SIG-M5 (cell line): Measurements from ENCODE around the gene NR2F1-AS1.
"Not testable (repeated sequence)": the region's sequence is repeated elsewhere in the genome, so short reads cannot be mapped to it uniquely, and the experiment has no call there.

Experiments used
- DNase-seq: peaks from one replicate; lab custom pipeline; 2025; lab: John Stamatoyannopoulos, UW

Gene NR2F1-AS1

DNA sequence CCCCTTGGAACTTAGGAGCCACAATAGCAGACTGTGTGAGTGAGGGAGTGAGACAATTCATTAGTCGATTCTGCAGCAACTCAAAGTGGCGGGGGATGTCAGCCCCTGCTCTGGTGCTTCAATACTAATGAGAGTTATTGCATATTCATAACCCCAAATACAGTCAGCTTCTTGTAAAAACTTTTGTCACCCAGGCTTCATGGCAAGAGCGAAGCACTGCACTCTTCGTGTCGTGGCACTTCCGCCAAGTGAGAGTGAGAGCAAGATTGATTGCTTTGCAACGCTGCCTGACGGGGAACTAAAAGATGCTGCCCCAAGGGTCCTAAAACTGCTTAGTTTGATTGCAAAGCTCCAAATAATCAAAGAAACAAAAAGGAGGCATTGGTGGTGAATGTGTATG is 150.9 kb downstream of the NR2F1-AS1 start:
- no peak for DNase-seq

DNA sequence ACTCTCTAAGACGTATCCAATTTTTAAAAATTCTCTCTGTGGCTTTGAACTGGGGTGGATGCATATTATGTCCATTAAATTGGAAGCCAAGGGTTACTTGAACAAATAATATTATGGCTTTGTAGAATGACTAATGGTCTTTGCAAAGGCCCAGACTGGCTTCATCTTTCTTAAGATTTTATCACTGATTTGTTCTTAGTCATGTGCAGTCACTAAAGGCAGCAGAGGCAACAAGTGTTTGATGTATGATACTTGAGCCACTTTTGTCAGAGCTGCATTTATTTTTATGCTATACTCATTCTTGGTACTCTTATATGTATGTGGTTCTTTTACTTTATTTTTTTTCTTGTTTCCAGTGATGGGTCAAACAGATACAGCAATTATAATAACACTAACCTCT is 152.2 kb downstream of the NR2F1-AS1 start:
- no peak for DNase-seq

DNA sequence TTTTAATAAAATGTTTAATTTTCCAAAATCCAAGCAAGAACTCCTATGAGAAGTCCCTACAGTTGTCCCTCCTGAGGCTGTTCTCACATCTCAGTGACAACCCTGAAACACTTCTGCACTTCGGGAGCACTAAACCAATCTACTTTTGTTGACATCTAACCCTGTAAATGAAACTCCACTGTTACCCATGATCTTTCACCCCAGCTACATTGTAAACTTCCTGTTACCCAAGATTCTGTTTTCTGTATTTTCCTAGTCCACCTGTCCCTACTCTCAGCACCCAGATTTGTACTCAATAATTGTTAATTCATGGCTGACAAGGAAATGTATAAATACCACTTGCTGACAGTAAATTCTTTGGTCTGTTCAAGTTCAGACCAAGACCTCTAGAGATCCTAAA is 153.7 kb downstream of the NR2F1-AS1 start:
- DNase-seq: no peak

DNA sequence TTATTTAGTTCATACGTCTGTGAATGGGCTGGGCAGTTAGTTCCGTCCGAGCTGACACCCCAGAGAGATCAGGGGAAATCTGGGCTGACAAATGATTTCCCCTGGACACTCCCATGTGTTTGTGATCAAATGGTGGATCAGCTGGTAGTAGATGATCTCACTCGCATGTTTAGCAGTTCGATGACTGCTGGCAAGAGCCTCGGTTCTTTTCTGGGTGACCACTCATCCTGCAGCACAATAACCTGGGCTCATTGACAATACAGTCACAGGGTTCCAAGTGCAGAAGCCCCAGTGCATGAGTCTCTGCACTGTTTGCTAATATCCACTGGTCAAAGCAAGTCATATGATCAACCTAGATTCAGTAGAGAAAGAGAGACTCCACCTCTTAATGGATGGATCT is 155.9 kb downstream of the NR2F1-AS1 start:
- no peak for DNase-seq

DNA sequence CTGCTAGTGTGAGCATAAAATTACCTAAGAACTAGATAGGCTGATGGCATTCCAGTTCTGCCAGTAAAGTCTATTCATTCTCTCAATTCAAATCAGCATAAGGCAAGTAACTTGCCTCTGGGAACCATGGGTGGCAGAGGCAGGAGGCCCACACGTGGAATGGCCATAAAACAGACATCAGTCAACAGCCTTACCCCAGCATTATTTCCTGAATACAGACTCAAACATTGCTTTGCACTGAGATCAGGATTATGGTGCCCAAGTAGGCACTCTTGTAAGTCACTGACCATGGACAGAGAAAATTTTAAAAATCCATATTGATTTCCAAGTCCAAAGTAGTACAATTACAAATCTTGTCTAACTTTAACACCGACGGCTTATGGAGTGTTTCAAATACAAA is 157.7 kb downstream of the NR2F1-AS1 start:
- DNase-seq: no peak

DNA sequence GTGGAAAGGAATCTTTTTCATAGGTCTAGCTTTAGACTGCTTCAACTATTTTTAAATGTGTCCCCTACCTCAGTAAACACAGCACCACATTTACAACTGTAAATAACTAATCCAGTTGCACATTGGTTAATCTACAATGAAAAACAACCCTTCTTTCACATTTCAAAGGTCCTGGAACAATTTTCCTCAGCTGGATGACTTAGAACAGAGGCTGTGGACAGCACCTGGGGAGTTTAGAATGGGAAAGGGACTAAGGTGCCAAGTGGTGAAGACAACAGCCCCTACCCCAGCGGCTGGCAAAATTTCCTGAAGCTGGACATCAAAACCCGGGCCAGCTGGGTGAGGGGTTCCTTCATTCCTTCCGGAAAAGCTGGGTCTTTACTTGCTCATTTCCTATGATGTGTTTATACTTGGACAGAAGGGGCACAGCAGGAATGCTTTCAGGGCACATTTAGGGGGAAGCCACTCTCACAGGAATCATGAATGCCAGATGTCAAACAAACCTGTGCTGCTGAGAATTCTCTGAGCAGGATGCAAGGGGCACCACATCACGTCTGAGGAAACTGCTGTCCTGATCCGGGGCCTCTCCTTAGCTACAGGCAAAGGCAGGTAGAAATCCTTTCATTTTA is 158.3 kb downstream of the NR2F1-AS1 start:
- no peak for DNase-seq

DNA sequence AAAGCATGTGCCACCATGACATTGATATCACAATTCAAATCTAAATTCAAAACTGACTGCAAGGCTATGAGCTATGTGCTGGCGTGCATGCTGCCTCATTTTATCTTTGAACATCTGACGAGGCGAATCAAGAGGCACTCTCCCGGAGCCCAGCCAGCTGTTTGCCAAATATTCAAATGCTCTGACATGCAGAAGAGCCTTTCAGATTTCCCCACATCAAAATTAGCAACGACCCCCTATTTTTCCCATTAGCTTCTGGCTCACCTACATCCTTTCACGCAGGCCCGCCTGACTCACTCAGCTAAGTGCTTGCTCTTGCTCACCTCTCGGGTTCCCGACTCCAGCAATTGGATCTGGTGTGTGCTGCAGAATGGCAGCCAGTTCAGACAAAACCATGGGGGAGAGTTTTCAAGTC is 159.0 kb downstream of the NR2F1-AS1 start:
- no peak for DNase-seq

DNA sequence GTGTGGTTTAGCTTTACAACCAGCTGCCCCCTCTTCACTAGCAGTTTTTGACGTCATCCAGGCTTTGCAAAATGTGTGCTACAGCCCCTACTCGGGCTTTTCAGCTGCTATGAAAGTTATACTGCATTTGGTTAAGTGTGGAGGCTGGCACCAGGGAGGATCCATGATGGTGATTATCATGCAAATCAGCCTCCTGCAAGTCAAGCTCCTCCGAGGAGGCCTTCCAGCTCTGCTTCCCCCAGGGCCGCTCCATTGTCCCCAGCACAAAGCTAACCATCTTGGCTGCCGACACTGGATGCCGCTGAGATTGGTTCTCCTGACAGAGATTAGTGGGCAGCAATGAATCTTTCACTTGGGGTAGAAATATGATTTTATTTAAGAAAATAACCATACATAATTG is 159.6 kb downstream of the NR2F1-AS1 start:
- DNase-seq: no peak

DNA sequence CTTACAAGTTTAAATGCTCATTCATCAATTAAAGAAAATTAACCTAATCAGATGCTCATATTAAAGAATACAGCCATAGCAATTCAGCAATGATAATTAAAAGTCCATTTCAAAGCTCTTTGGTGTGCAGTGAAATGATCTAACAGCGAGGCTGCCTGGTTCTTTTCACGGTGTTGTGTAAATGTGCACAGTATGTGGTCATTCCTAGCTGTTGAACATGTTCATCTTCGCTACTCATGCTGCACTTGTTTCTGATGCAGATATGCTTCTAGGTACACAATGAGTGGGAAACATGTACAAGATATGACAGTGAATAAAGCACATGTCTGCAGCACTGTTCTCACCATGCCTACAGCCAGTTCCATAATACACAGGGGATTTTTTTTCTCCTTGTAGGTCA is 163.5 kb downstream of the NR2F1-AS1 start:
- no peak for DNase-seq

DNA sequence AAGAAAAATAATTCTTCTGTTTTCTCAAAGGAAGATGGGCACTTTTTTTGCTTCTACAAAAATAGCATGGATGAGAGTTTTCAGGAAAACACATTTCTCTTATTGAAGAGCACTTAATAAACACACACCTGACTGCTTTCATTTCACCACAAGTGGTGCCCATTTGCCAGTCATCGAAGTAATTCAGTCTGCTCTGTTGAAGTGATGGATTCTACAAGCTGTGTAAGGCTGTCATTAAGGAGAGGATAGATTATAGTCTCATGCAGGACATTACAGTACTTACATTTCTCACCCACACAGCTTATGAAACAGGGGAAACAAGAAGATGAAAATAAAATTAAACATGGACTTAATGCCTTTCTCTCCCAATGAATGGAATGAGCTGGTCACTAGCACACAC is 165.2 kb downstream of the NR2F1-AS1 start:
- no peak for DNase-seq

DNA sequence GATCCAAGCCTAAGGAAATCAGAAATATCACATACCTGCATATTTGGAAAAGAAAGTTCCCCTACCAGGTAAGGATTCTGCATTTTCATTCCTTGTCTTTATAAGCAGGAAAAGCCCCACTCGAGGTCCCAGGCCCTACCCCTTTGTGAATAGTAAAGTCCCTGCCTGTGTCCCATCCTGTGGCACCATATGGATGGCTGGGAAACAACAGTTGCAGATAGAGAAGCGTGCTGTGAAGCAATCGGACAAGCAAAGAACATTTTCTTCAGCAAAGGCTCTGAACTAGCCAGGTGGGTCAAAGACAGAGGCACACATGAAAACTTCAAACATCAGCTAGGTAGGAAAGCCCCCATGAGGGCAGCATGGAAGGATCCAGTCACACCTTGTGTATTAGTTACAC is 169.3 kb downstream of the NR2F1-AS1 start:
- no peak for DNase-seq

DNA sequence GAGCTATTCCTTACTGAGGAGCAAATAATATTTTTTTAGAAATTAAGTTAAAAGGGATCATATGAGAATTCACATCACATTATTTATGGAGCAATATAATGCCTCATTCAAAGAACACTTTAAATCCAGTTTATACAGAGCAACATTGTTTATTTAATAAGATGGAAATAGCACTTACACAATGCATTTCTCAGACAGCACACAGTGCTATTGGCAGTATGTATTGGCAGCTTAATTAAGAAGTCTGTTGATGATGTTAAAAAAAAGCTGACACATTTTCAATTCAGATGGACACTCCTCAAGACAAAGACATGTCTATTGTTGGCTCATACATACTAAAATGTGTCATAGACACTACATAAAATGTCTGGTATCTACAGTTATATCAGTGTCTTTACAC is 171.3 kb downstream of the NR2F1-AS1 start:
- DNase-seq: no peak

DNA sequence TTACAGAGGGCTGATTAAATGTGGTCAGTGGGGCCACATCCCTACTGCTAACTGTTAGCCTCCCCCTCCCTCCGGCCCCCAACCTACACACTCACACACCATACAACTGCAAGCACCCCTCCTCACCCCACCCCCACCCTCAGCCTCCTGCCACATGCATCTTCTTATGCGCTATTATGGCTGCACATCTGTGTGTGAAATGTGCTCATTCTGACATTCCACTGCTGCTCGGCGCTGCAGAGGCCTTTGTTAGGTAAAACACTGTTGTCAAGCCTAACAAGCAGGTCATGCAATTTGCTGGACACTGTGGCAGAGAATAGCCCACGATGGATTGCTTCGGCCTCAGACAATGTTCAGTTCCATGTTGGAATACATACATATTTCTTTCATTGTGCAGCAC is 173.6 kb downstream of the NR2F1-AS1 start:
- DNase-seq: no peak

DNA sequence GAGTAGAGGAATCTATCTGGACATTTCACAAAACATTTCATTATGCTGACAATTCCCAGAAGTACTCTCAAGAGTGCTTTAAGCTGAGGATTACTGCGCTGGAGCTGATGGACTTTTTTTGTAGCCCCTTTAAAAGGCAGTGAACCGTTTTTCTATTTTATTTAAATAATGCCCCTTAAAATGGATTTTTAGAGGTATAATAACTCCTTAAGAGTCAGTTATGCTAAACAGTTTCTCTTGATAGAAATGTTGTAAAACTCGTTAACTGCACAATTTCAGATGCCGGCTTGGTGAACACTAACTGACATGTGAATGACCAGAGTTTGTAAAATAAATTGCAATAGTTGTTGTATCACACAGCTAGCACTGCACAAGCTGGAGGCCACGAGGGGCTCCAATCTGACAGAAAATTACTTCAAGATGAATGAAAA is 174.0 kb downstream of the NR2F1-AS1 start:
- no peak for DNase-seq

DNA sequence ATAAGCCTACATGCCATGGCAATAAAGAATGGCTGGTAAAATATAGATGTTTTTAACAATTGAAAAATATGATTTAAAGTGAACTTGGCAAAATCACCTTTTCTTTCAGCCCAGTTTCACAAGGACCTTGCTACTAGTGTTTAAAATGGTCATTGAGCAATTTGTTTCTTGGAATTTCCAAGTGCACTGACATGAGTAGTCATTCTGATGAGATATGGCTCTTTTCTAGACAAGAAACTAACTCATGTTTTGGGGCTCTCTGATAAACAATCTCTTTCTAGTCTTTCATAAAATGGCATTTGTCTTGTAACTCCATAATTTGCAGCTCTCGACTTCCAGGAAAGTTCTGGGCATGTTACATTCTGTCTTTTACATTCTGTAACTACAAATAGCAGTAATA is 176.8 kb downstream of the NR2F1-AS1 start:
- DNase-seq: no peak

DNA sequence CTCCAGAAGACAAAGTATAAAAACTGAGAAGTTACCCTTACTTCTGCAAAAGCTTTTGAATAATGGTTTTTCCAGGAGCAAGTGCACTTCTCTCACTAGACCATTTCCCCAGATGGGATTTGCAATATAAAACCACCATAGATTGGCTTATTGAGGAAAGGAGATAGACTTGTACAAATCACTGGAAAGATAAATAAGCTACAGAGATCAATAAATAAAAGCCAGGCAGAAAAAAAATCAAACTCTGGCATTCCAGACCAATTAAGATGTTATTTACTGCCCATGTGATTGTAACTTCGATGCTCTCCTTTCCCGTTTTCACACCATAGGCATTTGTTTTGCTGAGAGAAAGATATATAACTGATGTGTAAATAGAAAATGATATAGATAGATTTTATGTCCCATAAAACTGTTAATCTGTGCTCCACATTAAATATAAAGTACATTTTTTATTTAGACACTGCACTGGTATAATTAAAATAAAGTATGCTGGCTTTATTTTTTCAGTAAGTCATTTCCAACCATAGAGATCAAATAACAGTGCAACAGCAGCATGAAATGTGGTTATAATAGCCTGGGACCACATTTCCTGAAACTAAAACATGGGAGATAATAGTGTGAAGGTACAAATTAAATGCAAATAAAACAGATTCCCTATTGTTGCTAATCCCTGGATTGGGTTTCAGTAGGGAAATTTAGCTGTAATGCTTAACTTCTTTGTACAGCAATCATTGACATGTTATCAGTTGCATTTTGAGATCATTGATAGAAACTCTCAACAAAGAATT is 177.7 kb downstream of the NR2F1-AS1 start:
- no peak for DNase-seq

DNA sequence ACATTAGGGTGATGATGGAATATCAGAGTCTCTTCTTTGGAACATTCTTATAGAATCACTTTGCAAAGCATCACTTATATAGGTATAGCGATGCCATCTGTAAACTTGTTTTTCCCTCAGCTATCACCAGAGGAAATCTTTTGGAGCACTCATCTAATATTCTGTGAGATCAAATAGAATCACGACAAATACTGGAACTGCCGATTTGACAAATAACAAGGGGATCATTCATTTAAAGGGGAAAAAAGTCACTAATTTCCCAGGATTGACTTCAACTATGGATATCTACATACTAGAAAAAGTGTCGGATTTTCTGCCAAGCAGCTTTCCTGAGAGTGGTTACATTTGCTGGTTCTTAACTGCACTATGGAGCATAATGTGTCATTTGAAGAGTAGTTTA is 178.6 kb downstream of the NR2F1-AS1 start:
- DNase-seq: no peak

DNA sequence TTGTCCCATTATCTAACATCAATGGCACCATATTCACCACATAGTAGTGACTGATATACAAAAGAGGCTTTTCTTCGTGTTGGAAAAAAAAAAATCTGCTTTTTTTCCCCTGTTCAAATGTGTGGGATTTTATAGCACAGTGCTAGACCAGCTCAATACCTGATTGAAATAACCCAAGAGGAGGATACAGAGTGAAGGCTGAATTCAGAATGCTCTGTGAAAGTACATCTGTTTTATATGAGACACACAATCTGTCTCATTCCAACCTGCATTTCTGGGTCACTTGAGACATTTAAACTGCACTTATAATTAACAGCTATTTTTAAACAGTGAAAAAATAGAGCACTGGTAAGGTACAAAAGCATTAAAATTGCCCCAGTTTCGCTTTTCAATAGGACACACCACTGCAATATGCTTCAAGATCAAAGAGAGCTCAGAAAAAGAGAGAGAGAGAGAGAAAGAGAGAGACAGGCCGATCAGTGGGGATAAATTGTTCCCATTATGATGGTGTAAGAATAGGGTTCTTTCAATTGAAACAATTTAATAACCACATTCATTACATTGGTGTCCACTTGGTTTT is 179.3 kb downstream of the NR2F1-AS1 start:
- no peak for DNase-seq

DNA sequence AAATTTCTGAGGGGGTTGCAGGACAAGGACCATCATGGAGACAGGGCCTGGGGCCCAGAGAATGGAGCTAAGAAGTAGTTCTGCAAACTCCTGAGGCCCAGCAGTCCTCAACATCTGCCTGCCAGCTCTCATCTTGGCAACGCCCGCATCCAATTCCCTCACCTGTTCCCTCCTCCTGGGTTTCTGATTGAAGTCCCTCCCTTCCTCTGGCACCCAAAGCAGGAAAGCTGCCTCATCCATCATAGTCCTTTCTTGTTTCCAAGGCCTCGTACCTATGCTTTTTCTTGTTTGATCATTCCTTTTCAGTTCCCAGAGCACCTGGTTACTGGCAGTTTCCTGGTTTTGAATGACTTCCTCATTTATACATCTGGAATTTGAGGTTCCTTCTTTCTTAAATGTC is 181.3 kb downstream of the NR2F1-AS1 start:
- DNase-seq: no peak

DNA sequence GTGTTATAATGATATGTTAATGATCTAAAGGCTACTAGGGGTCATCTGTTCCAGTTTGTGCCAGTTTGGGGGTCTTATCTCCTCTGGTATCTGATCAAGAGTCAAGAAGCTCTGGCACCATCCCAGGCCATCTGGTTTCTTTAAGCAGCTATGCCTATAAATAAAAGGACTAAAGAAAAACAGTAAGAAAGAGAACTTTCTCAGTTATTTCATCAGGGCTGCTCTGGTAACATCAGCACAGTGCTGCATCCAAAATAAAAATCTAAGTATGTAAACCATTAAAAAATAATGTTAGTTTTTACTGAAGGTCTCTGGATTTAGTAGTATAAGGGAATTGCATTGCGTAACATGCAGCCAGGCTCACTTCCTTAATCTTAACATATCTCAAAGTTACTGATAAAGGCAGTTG is 185.0 kb downstream of the NR2F1-AS1 start:
- DNase-seq: no peak

DNA sequence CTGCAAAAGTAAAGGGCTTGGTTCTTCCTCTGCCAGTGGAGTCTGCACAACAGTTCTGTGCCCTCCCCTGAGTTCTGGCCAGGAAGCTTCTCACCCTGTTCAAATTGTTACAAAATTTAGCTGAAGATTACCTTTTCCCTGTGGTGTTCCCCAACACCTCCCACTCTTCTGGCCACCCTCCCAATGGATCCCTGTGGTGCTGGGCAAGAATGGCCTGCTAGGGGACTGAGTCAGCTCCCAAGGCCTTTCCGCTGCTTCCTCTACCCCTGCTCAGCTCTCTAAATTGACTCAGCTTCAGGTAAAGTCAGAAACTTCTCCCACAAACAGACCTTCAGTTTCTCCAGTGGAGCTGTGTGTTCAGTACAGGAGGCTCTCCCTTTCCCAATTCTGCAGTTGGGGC is 186.0 kb downstream of the NR2F1-AS1 start:
- DNase-seq: no peak

DNA sequence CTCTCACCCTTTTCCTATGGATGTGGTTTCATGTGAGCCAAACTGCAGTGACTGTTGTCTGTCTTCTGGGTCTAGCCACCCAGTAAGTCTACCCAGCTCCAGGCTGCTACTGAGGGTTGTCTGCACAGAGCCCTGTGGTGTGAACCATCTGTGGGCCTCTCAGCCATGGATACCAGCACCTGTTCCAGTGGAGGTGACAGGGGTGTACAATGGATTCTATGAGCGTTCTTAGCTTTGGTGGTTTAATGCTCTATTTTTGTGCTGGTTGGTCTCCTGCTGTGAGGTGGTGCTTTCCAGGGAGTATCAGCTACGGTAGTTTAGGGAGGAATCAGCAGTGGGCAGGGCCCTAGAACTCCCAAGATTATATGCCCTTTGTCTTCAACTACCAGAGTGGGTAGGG is 186.7 kb downstream of the NR2F1-AS1 start:
- no peak for DNase-seq

DNA sequence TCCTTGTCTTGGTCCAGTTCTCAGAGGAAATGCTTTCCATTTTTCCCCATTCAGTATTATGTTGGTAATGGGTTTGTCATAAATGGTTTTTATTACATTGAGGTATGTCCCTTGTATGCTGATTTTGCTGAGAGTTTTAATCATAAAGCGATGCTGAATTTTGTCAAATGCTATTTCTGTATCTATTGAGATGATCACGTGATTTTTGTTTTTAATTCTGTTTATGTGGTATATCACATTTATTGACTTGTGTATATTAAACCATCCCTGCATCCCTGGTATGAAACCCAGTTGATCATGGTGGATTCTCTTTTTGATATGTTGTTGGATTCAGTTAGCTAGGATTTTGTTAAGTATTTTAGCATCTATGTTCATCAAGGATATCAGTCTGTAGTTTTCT is 189.8 kb downstream of the NR2F1-AS1 start:
- not testable (repeated sequence) for DNase-seq

DNA sequence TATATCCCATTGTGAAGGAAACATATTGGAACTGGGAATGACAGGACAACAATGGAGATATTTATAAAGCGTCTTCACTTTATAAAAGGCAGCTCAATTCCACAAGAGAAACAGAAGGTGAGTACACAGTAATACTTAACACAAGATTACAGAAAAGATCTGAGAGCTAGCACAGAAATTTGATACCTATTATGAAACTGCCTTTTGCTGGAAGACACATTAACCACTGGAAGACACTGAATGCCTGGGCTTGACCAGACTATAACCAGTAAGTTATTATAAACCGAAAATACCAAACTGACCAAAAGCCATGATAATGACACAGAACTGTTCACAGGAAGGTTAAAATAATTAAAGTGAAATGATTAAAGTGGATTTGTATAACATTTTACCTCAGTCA is 195.4 kb downstream of the NR2F1-AS1 start:
- no peak for DNase-seq
